RPMI8226 (cell line): ENCODE measurements around the gene ATP6V0B.

Experiments used
- DNase-seq: peaks from one replicate; pipeline ENCODE4 v3.0.0-alpha.2; 2015

The ATP6V0B gene

GRCh38 chr1:43970502-43970901, 4.3 kb upstream of the ATP6V0B start:
- DNase-seq, result no peak

DNA sequence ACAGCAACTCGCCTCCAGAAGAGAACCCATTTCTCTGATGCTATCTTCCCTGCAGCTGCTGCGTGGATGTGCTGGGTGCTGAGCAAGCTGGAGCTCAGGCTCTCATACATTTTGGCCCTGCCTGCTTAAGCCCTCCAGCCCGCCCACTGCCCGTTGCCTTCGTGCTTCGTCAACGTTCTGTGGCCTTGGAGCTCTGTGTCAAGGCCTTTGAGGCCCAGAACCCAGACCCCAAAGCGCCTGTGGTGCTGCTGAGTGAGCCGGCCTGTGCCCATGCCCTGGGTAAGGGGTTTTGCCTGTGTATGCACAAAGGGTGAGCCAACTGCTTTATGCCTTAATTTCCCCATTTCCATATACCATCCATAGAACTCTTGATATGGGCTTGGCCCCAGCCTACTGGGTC, 3.8 kb upstream of the ATP6V0B start:
- DNase-seq, result no peak

DNA sequence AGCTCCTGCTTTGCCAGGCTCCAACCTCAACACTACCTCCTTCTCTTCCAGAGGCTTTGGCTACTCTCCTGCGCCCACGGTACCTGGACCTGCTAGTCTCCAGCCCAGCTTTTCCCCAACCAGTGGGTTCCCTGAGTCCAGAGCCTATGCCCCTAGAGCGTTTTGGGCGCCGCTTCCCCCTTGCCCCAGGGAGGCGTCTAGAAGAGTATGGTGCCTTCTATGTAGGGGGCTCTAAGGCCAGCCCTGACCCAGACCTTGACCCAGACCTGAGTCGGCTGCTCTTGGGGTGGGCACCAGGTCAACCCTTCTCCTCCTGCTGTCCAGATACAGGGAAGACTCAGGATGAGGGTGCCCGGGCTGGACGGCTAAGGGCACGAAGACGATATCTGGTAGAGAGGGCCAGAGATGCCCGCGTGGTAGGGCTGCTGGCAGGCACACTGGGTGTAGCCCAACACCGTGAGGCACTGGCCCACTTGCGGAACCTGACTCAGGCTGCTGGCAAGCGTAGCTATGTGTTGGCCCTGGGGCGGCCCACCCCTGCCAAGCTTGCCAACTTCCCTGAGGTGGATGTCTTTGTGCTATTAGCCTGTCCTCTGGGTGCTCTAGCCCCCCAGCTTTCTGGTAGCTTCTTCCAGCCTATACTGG, 3.3 kb upstream of the ATP6V0B start:
- no peak for DNase-seq

DNA sequence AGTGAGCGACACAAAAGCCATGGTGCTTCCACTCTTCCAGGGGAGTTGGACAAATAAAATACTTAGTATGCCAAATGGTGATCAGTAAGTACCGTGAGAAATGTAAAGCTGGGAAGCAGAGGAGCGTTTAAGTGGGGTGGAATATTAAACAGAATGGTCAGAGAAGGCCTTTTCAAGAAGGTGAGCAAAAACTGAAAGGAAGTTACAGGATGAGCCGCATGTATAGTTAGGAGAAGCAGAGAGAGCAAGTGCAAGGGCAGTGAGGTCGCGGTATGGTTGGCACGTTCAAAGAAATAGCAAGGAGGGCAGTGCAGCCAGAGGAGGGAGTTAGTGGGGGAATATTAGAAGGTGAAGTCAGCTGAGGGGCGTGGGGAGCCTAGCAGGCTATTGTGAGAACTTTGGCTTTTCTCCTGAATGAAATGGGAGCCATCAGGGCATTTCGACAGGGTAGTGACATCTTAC, 748 bp upstream of the ATP6V0B start:
- peak; percentile 77 for DNase-seq

GRCh38 chr1:43975249-43975961, 645 bp downstream of the ATP6V0B start:
- DNase-seq, result peak; percentile 63

DNA sequence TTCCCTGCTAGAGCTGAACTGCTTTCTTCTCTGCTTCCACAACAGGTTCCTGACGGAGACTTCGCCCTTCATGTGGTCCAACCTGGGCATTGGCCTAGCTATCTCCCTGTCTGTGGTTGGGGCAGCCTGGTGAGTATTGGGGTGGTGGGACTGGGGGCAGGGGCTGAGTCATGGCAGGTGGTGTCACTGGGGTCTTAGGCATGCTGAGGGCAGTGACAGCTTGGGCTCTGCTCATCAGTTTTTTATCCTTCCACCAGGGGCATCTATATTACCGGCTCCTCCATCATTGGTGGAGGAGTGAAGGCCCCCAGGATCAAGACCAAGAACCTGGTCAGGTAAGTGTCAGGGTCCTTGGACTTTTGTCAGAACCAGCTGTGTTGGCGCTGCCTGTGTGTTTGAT, 1.3 kb downstream of the ATP6V0B start:
- no peak for DNase-seq

GRCh38 chr1:43976890-43977289, 2.1 kb downstream of the ATP6V0B start:
- DNase-seq, result no peak

GRCh38 chr1:43977376-43978263, 2.9 kb downstream of the ATP6V0B start:
- DNase-seq, result no peak

- DNase-seq, result no peak
Measured at GRCh38 chr1:43978264-43978550, 3.4 kb downstream of the ATP6V0B start.

GRCh38 chr1:43978551-43979260, 3.9 kb downstream of the ATP6V0B start, which contains the start of gene B4GALT2:
B4GALT2 (plus strand) TSS chr1:43979210; CDS start chr1:43981161, 1,951 bp downstream.
- DNase-seq, result peak; percentile 72

DNA sequence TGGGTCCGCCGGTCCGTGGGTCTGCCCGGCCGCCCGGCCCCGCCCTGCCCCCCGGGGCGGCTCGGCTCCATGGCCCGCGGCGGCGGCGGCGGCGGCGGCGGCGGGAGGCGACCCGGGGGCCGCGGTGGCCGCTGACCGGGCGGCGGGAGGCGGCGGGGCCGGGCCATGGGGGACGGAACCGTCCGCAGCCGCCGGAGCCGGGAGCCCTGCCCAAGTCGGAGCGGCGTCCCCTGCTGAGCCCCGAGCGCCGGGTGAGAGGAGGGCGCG, 4.4 kb downstream of the ATP6V0B start:
- no peak for DNase-seq

DNA sequence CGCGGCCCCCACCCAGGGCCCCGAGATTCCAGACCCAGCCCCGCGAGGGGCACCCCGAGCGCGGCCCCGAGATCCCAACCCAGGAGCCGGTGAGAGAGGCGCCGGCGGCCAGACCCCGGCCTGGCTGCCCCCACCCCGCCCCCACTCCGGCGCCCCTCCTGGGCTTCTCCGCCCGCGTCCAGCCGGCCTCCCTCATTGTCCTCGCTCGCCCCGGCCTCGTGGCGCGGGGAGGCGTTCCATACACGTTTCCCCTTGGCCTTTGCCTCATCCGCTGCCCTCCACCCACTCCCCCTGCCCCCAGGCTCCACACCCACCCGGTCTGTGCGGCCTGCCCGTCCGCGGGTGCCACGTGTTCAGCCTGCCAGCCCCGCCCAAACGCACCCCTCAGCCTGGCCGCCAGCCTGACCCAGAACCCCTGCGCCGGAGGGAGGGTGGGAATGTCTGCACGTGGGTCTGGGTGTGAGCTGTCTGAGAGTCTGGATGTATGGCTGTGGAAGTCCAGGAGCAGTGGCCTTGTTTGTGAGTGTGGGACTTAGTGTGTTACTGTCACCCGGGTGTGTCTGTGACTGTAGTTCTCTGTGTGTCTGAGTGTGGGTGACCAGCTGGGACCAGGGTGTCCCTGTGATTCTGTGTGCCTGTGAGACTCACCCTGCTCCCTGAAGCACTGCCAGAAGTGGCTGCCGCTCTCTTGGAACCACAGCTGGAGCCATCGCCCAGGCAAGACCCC, 4.9 kb downstream of the ATP6V0B start:
- peak; percentile 76 for DNase-seq

GRCh38 chr1:43980255-43981134, 5.7 kb downstream of the ATP6V0B start:
- peak; percentile 13 for DNase-seq

DNA sequence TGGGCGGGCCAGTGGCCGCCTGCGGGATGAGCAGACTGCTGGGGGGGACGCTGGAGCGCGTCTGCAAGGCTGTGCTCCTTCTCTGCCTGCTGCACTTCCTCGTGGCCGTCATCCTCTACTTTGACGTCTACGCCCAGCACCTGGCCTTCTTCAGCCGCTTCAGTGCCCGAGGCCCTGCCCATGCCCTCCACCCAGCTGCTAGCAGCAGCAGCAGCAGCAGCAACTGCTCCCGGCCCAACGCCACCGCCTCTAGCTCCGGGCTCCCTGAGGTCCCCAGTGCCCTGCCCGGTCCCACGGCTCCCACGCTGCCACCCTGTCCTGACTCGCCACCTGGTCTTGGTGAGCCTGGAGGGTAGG, 6.4 kb downstream of the ATP6V0B start:
- DNase-seq, result no peak

DNA sequence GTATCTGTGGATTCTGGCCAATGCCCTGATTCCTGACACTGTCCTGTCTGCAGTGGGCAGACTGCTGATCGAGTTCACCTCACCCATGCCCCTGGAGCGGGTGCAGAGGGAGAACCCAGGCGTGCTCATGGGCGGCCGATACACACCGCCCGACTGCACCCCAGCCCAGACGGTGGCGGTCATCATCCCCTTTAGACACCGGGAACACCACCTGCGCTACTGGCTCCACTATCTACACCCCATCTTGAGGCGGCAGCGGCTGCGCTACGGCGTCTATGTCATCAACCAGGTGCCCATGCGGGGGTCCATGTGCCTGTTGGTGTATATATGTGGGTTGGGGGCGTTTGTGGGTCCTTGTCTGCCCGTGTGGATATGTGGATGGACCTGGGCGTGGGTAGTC, 6.9 kb downstream of the ATP6V0B start:
- no peak for DNase-seq

DNA sequence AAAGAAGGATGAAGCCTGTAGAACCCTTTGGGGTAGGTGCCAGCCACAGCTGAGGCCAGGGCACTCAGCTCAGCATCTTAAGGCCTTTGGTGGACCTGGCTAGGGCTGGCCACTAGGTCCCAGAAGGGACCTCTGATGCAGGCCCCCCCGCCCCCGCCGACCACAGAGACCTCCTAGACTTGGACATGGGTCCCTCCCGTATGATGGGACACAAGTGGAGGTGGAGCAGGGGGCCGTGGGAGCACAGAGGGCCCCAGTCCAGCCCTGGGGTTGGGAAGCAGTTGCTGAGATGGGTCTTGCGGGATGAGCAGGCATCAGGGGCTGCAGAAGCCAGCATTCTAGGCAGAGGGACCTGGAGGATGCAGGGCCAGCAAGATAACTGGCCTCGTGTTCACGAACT, 7.5 kb downstream of the ATP6V0B start:
- no peak for DNase-seq

GRCh38 chr1:43982808-43983207, 8.0 kb downstream of the ATP6V0B start:
- DNase-seq, result no peak

DNA sequence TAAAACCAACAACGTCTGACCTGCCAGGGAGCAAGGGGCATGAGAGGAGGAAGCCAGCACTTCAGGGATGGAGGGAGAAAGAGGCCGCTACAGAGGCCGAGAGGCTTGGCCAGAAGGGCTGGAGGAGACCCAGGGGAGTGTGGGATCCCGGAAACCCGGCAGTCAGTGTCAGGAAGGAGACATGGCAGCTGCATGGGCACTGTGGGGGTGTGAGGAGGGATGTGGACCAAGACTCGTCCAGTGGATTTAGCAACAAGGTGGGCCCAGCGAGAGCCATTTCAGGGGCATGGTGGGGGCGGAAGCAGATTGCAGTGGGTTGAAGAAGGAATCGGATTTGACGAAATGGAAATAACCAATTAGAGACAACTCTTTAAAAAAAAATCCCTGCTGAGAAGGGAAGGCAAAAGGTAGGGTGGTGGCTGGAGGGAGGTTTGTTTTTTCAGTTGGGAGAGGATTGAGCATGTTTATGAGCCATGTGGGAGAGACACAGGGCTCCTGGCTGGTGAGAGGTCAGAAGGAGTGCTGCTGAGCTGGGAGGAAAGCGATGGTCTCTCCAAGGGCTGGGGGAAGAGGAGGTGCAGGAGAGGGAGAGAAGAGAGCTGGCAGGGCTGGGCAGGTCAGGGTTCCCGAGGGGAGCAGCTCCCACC, 8.6 kb downstream of the ATP6V0B start:
- no peak for DNase-seq

DNA sequence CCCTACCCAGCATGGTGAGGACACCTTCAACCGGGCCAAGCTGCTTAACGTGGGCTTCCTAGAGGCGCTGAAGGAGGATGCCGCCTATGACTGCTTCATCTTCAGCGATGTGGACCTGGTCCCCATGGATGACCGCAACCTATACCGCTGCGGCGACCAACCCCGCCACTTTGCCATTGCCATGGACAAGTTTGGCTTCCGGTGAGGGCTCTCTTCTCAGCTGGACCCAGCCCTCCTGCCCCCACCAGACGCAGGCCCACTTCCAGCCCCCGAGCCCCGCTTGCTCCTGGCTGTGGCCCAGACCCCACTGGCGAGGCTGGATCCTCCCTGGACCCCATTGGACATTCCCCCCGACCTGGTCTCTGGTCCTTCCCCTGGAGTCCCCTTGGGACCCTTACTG, 10.1 kb downstream of the ATP6V0B start:
- DNase-seq, result no peak

- no peak for DNase-seq
Measured at GRCh38 chr1:43985984-43986595, 11.3 kb downstream of the ATP6V0B start.

GRCh38 chr1:43986712-43987111, 12.0 kb downstream of the ATP6V0B start:
- DNase-seq, result no peak
